ENCODE results near the gene GNAI3. TPM values are rescaled to one million over a fixed set of nuclear protein-coding genes. Genes with fewer than 3 reads are reported as not detected.
A peak's percentile ranks its signal among the peaks of the same experiment; 100 is the strongest.

The GNAI3 gene
- total and polyA plus RNA-seq, 2 donors (not counting 3 experiments of a cell fraction or from before 2014, with no cell fraction given) = 5.0 to 14.0 TPM

- no peak overlapping the region for H3K4me3 ChIP-seq (replicated peaks in 1 of 3; ENCODE audit: insufficient read depth in 1 of 3, low read depth in 1 of 3, low read length in 3 of 3)
- CTCF ChIA-PET = interaction anchor here (0.6 to 15.2 kb wide), 30 partner anchors 9 to 349 kb away, joined by 3 to 565 read pairs (median 5); partner anchors contain the start of genes AMPD2, GNAI3 and GNAT2
- intact Hi-C loops (cut with micrococcal nuclease) = loop anchor here (1.0 kb wide), 1 partner anchor 85 kb away; no protein-coding TSS in a partner anchor
- no peak overlapping the region for H3K4me2 ChIP-seq (ENCODE audit: insufficient read depth, low read length)
- FAIRE-seq (no peak), DNase-seq (ENCODE audit: low read depth, low spot score) (no peak)
- dilution Hi-C loops (cut with MboI; ENCODE audit: extremely low pct_ligation_motif_present, low sequenced_read_pairs) = no loop called here
- H3K27ac ChIP-seq (ENCODE audit: insufficient read depth, low read depth, low read length) = no peak overlapping the region
- no peaks in the 10 kb centered on the region for H3K79me2 ChIP-seq (ENCODE audit: control insufficient read depth, insufficient read depth, low read length)
- TSS peak; percentile 12 for BruUV-seq (replicated peaks)
- H3K9me1 ChIP-seq (replicated peaks; ENCODE audit: control insufficient read depth, extremely low read depth, insufficient read depth, low read length) = no peaks in the 10 kb centered on the region
- H4K20me1 ChIP-seq (replicated peaks; ENCODE audit: control insufficient read depth, extremely low read depth, insufficient read depth, low read length) = no peaks in the 10 kb centered on the region
- POLR2A ChIA-PET = interaction anchor here (2.2 kb wide), 1 partner anchor 83 kb away, joined by 11 read pairs; the partner anchor contains the start of gene GNAI3
- no peak overlapping the region for H3K9ac ChIP-seq (replicated peaks; ENCODE audit: extremely low read depth, insufficient read depth, low read length)
- H3K27me3 ChIP-seq (ENCODE audit: control insufficient read depth in 2 of 2, insufficient read depth in 2 of 2, low read length in 2 of 2) = no peaks in the 10 kb centered on the region
- no peaks in the 10 kb centered on the region for H3K9me3 ChIP-seq (replicated peaks; ENCODE audit: control insufficient read depth, insufficient read depth, low read length)
- no peaks in the 10 kb centered on the region for H3K4me1 ChIP-seq (ENCODE audit: control insufficient read depth, extremely low read depth, insufficient read depth, low read length)
- TF ChIP-seq EZH2 (IDR thresholded peaks at IDR 0.05; ENCODE audit: borderline replicate concordance, low read depth, low read length, severe bottlenecking) = no peak
- no peak for TF ChIP-seq CTCF (IDR thresholded peaks at IDR 0.05; ENCODE audit: extremely low read depth in 1 of 2, insufficient read depth in 1 of 2, low read depth in 1 of 2, low read length in 2 of 2)
- TF ChIP-seq MYC (IDR thresholded peaks at IDR 0.05; ENCODE audit: low read depth, low read length) = no peak
- TF ChIP-seq POLR2AphosphoS5 (IDR thresholded peaks at IDR 0.05; ENCODE audit: insufficient read depth, low read depth, low read length) = no peak
- TF ChIP-seq MAX (IDR thresholded peaks at IDR 0.05; ENCODE audit: insufficient read depth, insufficient read length) = no peak
- TF ChIP-seq FOS (IDR thresholded peaks at IDR 0.05; ENCODE audit: borderline replicate concordance, insufficient read depth, low read length) = no peak
- no peak overlapping the region for H2AFZ ChIP-seq (ENCODE audit: low read depth, low read length)
- H3K36me3 ChIP-seq (ENCODE audit: control insufficient read depth in 2 of 2, extremely low read depth in 1 of 2, insufficient read depth in 2 of 2, low read length in 2 of 2) = peaks cover 9 to 47% of the 10 kb centered on the region in 2 experiments
These were observed 82.6 kb downstream of the GNAI3 start for GRCh38 chr1:109630898-109631512.

Measured in endothelial cell of umbilical vein (primary cell).